ENCODE measurements around the gene ZDHHC22.

The ZDHHC22 gene

GRCh38 chr14:77157740-77158139 is 16.1 kb upstream of the ZDHHC22 start:
- Histone ChIP-seq H3K4me3 (ENCODE audit: extremely low read depth, insufficient read depth, low read length, poor library complexity, severe bottlenecking) (no peak overlapping the region), H3K27ac (ENCODE audit: low read depth, low read length, severe bottlenecking) (no peak overlapping the region), H3K36me3 (ENCODE audit: control insufficient read depth, insufficient read depth, low read length) (no peaks in the 10 kb centered on the region), H3K9me3 (ENCODE audit: control insufficient read depth, low read length) (no peaks in the 10 kb centered on the region), H3K4me1 (ENCODE audit: control insufficient read depth, insufficient read depth, low read length, poor library complexity, severe bottlenecking) (peaks cover 5% of the 10 kb centered on the region)
- WGBS, 2 experiments (ENCODE audit: insufficient coverage in 2 of 2) = 56 to 73% methylated on average over 8 to 11 of the region's 11 CpGs

GRCh38 chr14:77155083-77155482 is 13.5 kb upstream of the ZDHHC22 start:
- Histone ChIP-seq H3K4me1 (ENCODE audit: control insufficient read depth, insufficient read depth, low read length, poor library complexity, severe bottlenecking) (peaks cover 5% of the 10 kb centered on the region), H3K27ac (ENCODE audit: low read depth, low read length, severe bottlenecking) (no peak overlapping the region), H3K9me3 (ENCODE audit: control insufficient read depth, low read length) (no peaks in the 10 kb centered on the region), H3K36me3 (ENCODE audit: control insufficient read depth, insufficient read depth, low read length) (no peaks in the 10 kb centered on the region), H3K4me3 (ENCODE audit: extremely low read depth, insufficient read depth, low read length, poor library complexity, severe bottlenecking) (no peak overlapping the region)
- 75 to 88% methylated on average over 2 of the region's 2 CpGs for WGBS, 2 experiments (ENCODE audit: insufficient coverage in 2 of 2)

- Histone ChIP-seq H3K4me1 (ENCODE audit: control insufficient read depth, insufficient read depth, low read length, poor library complexity, severe bottlenecking) (peaks cover 5% of the 10 kb centered on the region), H3K27ac (ENCODE audit: low read depth, low read length, severe bottlenecking) (no peak overlapping the region), H3K9me3 (ENCODE audit: control insufficient read depth, low read length) (no peaks in the 10 kb centered on the region), H3K4me3 (ENCODE audit: extremely low read depth, insufficient read depth, low read length, poor library complexity, severe bottlenecking) (no peak overlapping the region), H3K36me3 (ENCODE audit: control insufficient read depth, insufficient read depth, low read length) (no peaks in the 10 kb centered on the region)
- WGBS, 2 experiments (ENCODE audit: insufficient coverage in 2 of 2) = 80 to 90% methylated on average over 1 to 2 of the region's 7 CpGs
Measured at GRCh38 chr14:77154421-77154820, 12.8 kb upstream of the ZDHHC22 start.

GRCh38 chr14:77153802-77154201 is 12.2 kb upstream of the ZDHHC22 start:
- no peak overlapping the region for H3K27ac ChIP-seq (ENCODE audit: low read depth, low read length, severe bottlenecking)

GRCh38 chr14:77151918-77152588 is 10.5 kb upstream of the ZDHHC22 start:
- 60 to 75% methylated on average over 1 of the region's 2 CpGs for WGBS, 2 experiments (ENCODE audit: insufficient coverage in 2 of 2)
- Histone ChIP-seq H3K27ac (ENCODE audit: low read depth, low read length, severe bottlenecking) (no peak overlapping the region), H3K9me3 (ENCODE audit: control insufficient read depth, low read length) (no peaks in the 10 kb centered on the region), H3K36me3 (ENCODE audit: control insufficient read depth, insufficient read depth, low read length) (no peaks in the 10 kb centered on the region), H3K4me1 (ENCODE audit: control insufficient read depth, insufficient read depth, low read length, poor library complexity, severe bottlenecking) (no peaks in the 10 kb centered on the region), H3K4me3 (ENCODE audit: extremely low read depth, insufficient read depth, low read length, poor library complexity, severe bottlenecking) (no peak overlapping the region)

More at GRCh38 chr14:77153802-77154201, 12.2 kb upstream of the ZDHHC22 start:
- 83 to 94% methylated on average over 2 of the region's 3 CpGs for WGBS, 2 experiments (ENCODE audit: insufficient coverage in 2 of 2)
- Histone ChIP-seq H3K9me3 (ENCODE audit: control insufficient read depth, low read length) (no peaks in the 10 kb centered on the region), H3K36me3 (ENCODE audit: control insufficient read depth, insufficient read depth, low read length) (no peaks in the 10 kb centered on the region), H3K4me1 (ENCODE audit: control insufficient read depth, insufficient read depth, low read length, poor library complexity, severe bottlenecking) (peaks cover 5% of the 10 kb centered on the region), H3K4me3 (ENCODE audit: extremely low read depth, insufficient read depth, low read length, poor library complexity, severe bottlenecking) (no peak overlapping the region)

GRCh38 chr14:77151245-77151644 is 9.7 kb upstream of the ZDHHC22 start:
- no peak overlapping the region for H3K27ac ChIP-seq (ENCODE audit: low read depth, low read length, severe bottlenecking)
- no peaks in the 10 kb centered on the region for H3K36me3 ChIP-seq (ENCODE audit: control insufficient read depth, insufficient read depth, low read length)
- H3K9me3 ChIP-seq (ENCODE audit: control insufficient read depth, low read length) = no peaks in the 10 kb centered on the region
- no peaks in the 10 kb centered on the region for H3K4me1 ChIP-seq (ENCODE audit: control insufficient read depth, insufficient read depth, low read length, poor library complexity, severe bottlenecking)
- 60% methylated on average over 1 of the region's 5 CpGs; no CpG with 5 or more reads in 1 of the 2 experiments for WGBS, 2 experiments (ENCODE audit: insufficient coverage in 2 of 2)
- no peak overlapping the region for H3K4me3 ChIP-seq (ENCODE audit: extremely low read depth, insufficient read depth, low read length, poor library complexity, severe bottlenecking)

GRCh38 chr14:77148510-77149231 is 7.1 kb upstream of the ZDHHC22 start:
- no peaks in the 10 kb centered on the region for H3K9me3 ChIP-seq (ENCODE audit: control insufficient read depth, low read length)
- 76 to 93% methylated on average over 3 to 5 of the region's 8 CpGs for WGBS, 2 experiments (ENCODE audit: insufficient coverage in 2 of 2)
- H3K36me3 ChIP-seq (ENCODE audit: control insufficient read depth, insufficient read depth, low read length) = no peaks in the 10 kb centered on the region
- no peak overlapping the region for H3K27ac ChIP-seq (ENCODE audit: low read depth, low read length, severe bottlenecking)
- no peaks in the 10 kb centered on the region for H3K4me1 ChIP-seq (ENCODE audit: control insufficient read depth, insufficient read depth, low read length, poor library complexity, severe bottlenecking)
- H3K4me3 ChIP-seq (ENCODE audit: extremely low read depth, insufficient read depth, low read length, poor library complexity, severe bottlenecking) = no peak overlapping the region

GRCh38 chr14:77145975-77146740 is 4.6 kb upstream of the ZDHHC22 start:
- Histone ChIP-seq H3K36me3 (ENCODE audit: control insufficient read depth, insufficient read depth, low read length) (no peaks in the 10 kb centered on the region), H3K4me1 (ENCODE audit: control insufficient read depth, insufficient read depth, low read length, poor library complexity, severe bottlenecking) (peaks cover 2% of the 10 kb centered on the region), H3K27ac (ENCODE audit: low read depth, low read length, severe bottlenecking) (no peak overlapping the region), H3K9me3 (ENCODE audit: control insufficient read depth, low read length) (no peaks in the 10 kb centered on the region), H3K4me3 (ENCODE audit: extremely low read depth, insufficient read depth, low read length, poor library complexity, severe bottlenecking) (no peak overlapping the region)
- 23 to 32% methylated on average over 6 to 9 of the region's 10 CpGs for WGBS, 2 experiments (ENCODE audit: insufficient coverage in 2 of 2)

- H3K4me3 ChIP-seq (ENCODE audit: extremely low read depth, insufficient read depth, low read length, poor library complexity, severe bottlenecking) = no peak overlapping the region
- H3K4me1 ChIP-seq (ENCODE audit: control insufficient read depth, insufficient read depth, low read length, poor library complexity, severe bottlenecking) = peaks cover 13% of the 10 kb centered on the region
- no peaks in the 10 kb centered on the region for H3K9me3 ChIP-seq (ENCODE audit: control insufficient read depth, low read length)
- H3K27ac ChIP-seq (ENCODE audit: low read depth, low read length, severe bottlenecking) = no peak overlapping the region
- H3K36me3 ChIP-seq (ENCODE audit: control insufficient read depth, insufficient read depth, low read length) = no peaks in the 10 kb centered on the region
- 72 to 88% methylated on average over 3 of the region's 4 CpGs for WGBS, 2 experiments (ENCODE audit: insufficient coverage in 2 of 2)
Measured at GRCh38 chr14:77144412-77145115, 3.0 kb upstream of the ZDHHC22 start.

- H3K9me3 ChIP-seq (ENCODE audit: control insufficient read depth, low read length) = no peaks in the 10 kb centered on the region
- no peak overlapping the region for H3K4me3 ChIP-seq (ENCODE audit: extremely low read depth, insufficient read depth, low read length, poor library complexity, severe bottlenecking)
- no peaks in the 10 kb centered on the region for H3K36me3 ChIP-seq (ENCODE audit: control insufficient read depth, insufficient read depth, low read length)
- WGBS, 2 experiments (ENCODE audit: insufficient coverage in 2 of 2) = 0 to 33% methylated on average over 1 to 2 of the region's 4 CpGs
- no peak overlapping the region for H3K27ac ChIP-seq (ENCODE audit: low read depth, low read length, severe bottlenecking)
- H3K4me1 ChIP-seq (ENCODE audit: control insufficient read depth, insufficient read depth, low read length, poor library complexity, severe bottlenecking) = peaks cover 13% of the 10 kb centered on the region
Measured at GRCh38 chr14:77143071-77143470, 1.5 kb upstream of the ZDHHC22 start.
